H9 (cell line): ENCODE data around the gene IDH1. TPM values are rescaled to one million over a fixed set of nuclear protein-coding genes. Genes with fewer than 3 reads are reported as not detected.

Source experiments
- DNase-seq: peaks from one replicate; pipeline ENCODE4 v3.0.0-alpha.2; 2017
- H2AFZ ChIP-seq: one replicate; pipeline ENCODE4 v1.6.1; 2013; ENCODE audit warnings: mild to moderate bottlenecking, low read length, control low read depth, moderate library complexity
- H2AK5ac ChIP-seq: 2 replicates; pipeline ENCODE4 v1.6.1; 2013; ENCODE audit warnings: low read length, control low read depth, mixed read lengths; ENCODE audit not compliant: insufficient read length
- H2BK120ac ChIP-seq: one replicate; pipeline ENCODE4 v1.6.1; 2013; ENCODE audit warnings: low read depth, mild to moderate bottlenecking, low read length, control low read depth, inconsistent platforms; ENCODE audit not compliant: poor library complexity, severe bottlenecking
- H2BK12ac ChIP-seq: 2 replicates; pipeline ENCODE4 v1.6.1; 2013; ENCODE audit warnings: low read length, control low read depth, mixed read lengths, low read depth; ENCODE audit not compliant: insufficient read length
- H2BK15ac ChIP-seq: 2 replicates; pipeline ENCODE4 v1.6.1; 2013; ENCODE audit warnings: low read depth, low read length, control low read depth
- H2BK20ac ChIP-seq: one replicate; pipeline ENCODE4 v1.6.1; 2013; ENCODE audit warnings: low read depth, mild to moderate bottlenecking, low read length, control low read depth, inconsistent platforms; ENCODE audit not compliant: poor library complexity, severe bottlenecking
- H2BK5ac ChIP-seq: 2 replicates; pipeline ENCODE4 v1.6.1; 2013; ENCODE audit warnings: low read length, control low read depth, mixed read lengths; ENCODE audit not compliant: insufficient read length
- H3K14ac ChIP-seq: 2 replicates; pipeline ENCODE4 v1.6.1; 2013; ENCODE audit warnings: low read length, control low read depth; ENCODE audit not compliant: insufficient read depth
- H3K18ac ChIP-seq: 2 replicates; pipeline ENCODE4 v1.6.1; 2013; ENCODE audit warnings: low read depth, mild to moderate bottlenecking, mixed read lengths, low read length, control low read depth; ENCODE audit not compliant: insufficient read length
- H3K23ac ChIP-seq: 2 replicates; pipeline ENCODE4 v1.6.1; 2013; ENCODE audit warnings: low read length, control low read depth, mixed read lengths, low read depth; ENCODE audit not compliant: insufficient read length
- H3K23me2 ChIP-seq: 2 replicates; pipeline ENCODE4 v1.6.1; 2013; ENCODE audit warnings: low read depth, mild to moderate bottlenecking, mixed read lengths, low read length, control low read depth; ENCODE audit not compliant: insufficient read length, poor library complexity, severe bottlenecking
- H3K27ac ChIP-seq: 2 replicates; pipeline ENCODE4 v1.5.1; 2013; ENCODE audit warnings: low read length, control low read depth, mixed read lengths, low read depth; ENCODE audit not compliant: insufficient read length
- H3K27me3 ChIP-seq: 2 replicates; pipeline ENCODE4 v1.6.1; 2013; ENCODE audit warnings: low read length, control low read depth, inconsistent platforms; ENCODE audit not compliant: insufficient read depth
- H3K4ac ChIP-seq: 2 replicates; pipeline ENCODE4 v1.6.1; 2013; ENCODE audit warnings: low read depth, mild to moderate bottlenecking, control low read depth, inconsistent platforms, low read length, moderate library complexity
- H3K4me1 ChIP-seq: 2 replicates; pipeline ENCODE4 v1.6.1; 2013; ENCODE audit warnings: low read length, control low read depth, inconsistent platforms; ENCODE audit not compliant: insufficient read depth
- H3K4me2 ChIP-seq: 2 replicates; pipeline ENCODE4 v1.6.1; 2013; ENCODE audit warnings: low read length, control low read depth, mixed read lengths; ENCODE audit not compliant: insufficient read length, insufficient read depth
- H3K56ac ChIP-seq: 2 replicates; pipeline ENCODE4 v1.6.1; 2013; ENCODE audit warnings: low read depth, mild to moderate bottlenecking, mixed read lengths, low read length, control low read depth; ENCODE audit not compliant: insufficient read length
- H3K79me1 ChIP-seq: 2 replicates; pipeline ENCODE4 v1.6.1; 2013; ENCODE audit warnings: low read depth, mild to moderate bottlenecking, moderate library complexity, low read length, control low read depth, inconsistent platforms; ENCODE audit not compliant: insufficient read depth, poor library complexity, severe bottlenecking
- H3K79me2 ChIP-seq: 2 replicates; pipeline ENCODE4 v1.6.1; 2013; ENCODE audit warnings: low read length, control low read depth, inconsistent platforms; ENCODE audit not compliant: insufficient read depth
- H3K9ac ChIP-seq: 2 replicates; pipeline ENCODE4 v1.6.1; 2013; ENCODE audit warnings: low read length, control low read depth, mixed read lengths; ENCODE audit not compliant: insufficient read length; ENCODE audit errors: extremely low read depth
- H3K9me3 ChIP-seq: one replicate; pipeline ENCODE4 v1.6.1; 2013; ENCODE audit warnings: low read depth, low read length, inconsistent platforms; ENCODE audit not compliant: control insufficient read depth
- H3T11ph ChIP-seq: one replicate; pipeline ENCODE4 v1.6.1; 2013; ENCODE audit warnings: mild to moderate bottlenecking, low read length, control low read depth, inconsistent platforms
- H4K20me1 ChIP-seq: one replicate; pipeline ENCODE4 v1.6.1; 2013; ENCODE audit not compliant: control insufficient read depth, insufficient read length, insufficient read depth
- H4K5ac ChIP-seq: 2 replicates; pipeline ENCODE4 v1.6.1; 2013; ENCODE audit warnings: low read depth, mild to moderate bottlenecking, mixed read lengths, low read length, control low read depth; ENCODE audit not compliant: insufficient read length
- H4K8ac ChIP-seq: replicated peaks from 2 replicates; pipeline ENCODE4 v1.6.1; 2013; ENCODE audit warnings: low read length, control low read depth, mixed read lengths, low read depth; ENCODE audit not compliant: insufficient read length
- H4K91ac ChIP-seq: 2 replicates; pipeline ENCODE4 v1.6.1; 2013; ENCODE audit warnings: low read depth, mild to moderate bottlenecking, moderate library complexity, mixed read lengths, low read length, control low read depth; ENCODE audit not compliant: insufficient read length
- H3K27ac Mint-ChIP-seq, 3 experiments: 2 replicates in 2 of 3; 3 replicates in 1 of 3; pipeline ENCODE4 v1.8.0; 2020 to 2021; ENCODE audit warnings: mixed read lengths in 3 of 3, mild to moderate bottlenecking in 1 of 3, moderate library complexity in 1 of 3
- H3K27me3 Mint-ChIP-seq: 2 replicates; pipeline ENCODE4 v1.8.0; 2021; ENCODE audit warnings: low read depth, mild to moderate bottlenecking, moderate library complexity, mixed read lengths
- H3K36me3 Mint-ChIP-seq, 3 experiments: 2 replicates in 2 of 3; 3 replicates in 1 of 3; pipeline ENCODE4 v1.8.0; 2020 to 2021; ENCODE audit warnings: low read depth in 3 of 3, mixed read lengths in 3 of 3; ENCODE audit not compliant: insufficient read depth in 1 of 3
- H3K4me1 Mint-ChIP-seq, 2 experiments: 2 replicates each; pipeline ENCODE4 v1.8.0; 2020; ENCODE audit warnings: mixed read lengths in 2 of 2
- H3K4me3 Mint-ChIP-seq, 2 experiments: 2 replicates in 1 of 2; 3 replicates in 1 of 2; pipeline ENCODE4 v1.8.0; 2020 to 2021; ENCODE audit warnings: mild to moderate bottlenecking in 2 of 2, mixed read lengths in 2 of 2, moderate library complexity in 1 of 2
- H3K9me3 Mint-ChIP-seq, 2 experiments: 2 replicates in 1 of 2; 3 replicates in 1 of 2; pipeline ENCODE4 v1.8.0; 2020; ENCODE audit warnings: mild to moderate bottlenecking in 2 of 2, mixed read lengths in 2 of 2, moderate library complexity in 1 of 2
- CTCF ChIP-seq: fragments of 200-600 bp; sonication (generic); conservative IDR thresholded peaks from 3 replicates; pipeline ENCODE4 v1.8.0; 2021; ENCODE audit warnings: antibody characterized with exemption, mild to moderate bottlenecking
- WGBS: extraction: QIAGEN DNeasy Blood & Tissue Kit; methylation state at CpG from one replicate; pipeline ENCODE4 v1.1.7; 2013; ENCODE audit warnings: missing lambda C conversion rate, low lambda C conversion rate, mixed read lengths; ENCODE audit not compliant: insufficient read length; ENCODE audit errors: extremely low coverage; 5-methylcytosine and 5-hydroxymethylcytosine counted together
- total RNA-seq: library from RNA; stranded (reverse); gene quantifications from 2 replicates; pipeline ENCODE4 v1.2.1, GENCODE V29; 2021

IDH1 gene
- total RNA-seq, 1 experiment from 2014 or later: 234 TPM

GRCh38 chr2:208253600-208254117, 1.2 kb downstream of the IDH1 start:
- Histone ChIP-seq H3K18ac (no peak overlapping the region), H4K5ac (no peak overlapping the region), H2BK20ac (no peak overlapping the region), H3K56ac (no peak overlapping the region), H4K20me1 (no peaks in the 10 kb centered on the region), H4K8ac (no peak overlapping the region), H3K79me2 (peaks cover 11% of the 10 kb centered on the region; the same call in 1 of the 2 replicates), H3K4me2 (peak overlapping the region; percentile 79), H2AFZ (no peak overlapping the region), H3K79me1 (peaks cover 7% of the 10 kb centered on the region), H3K4ac (no peak overlapping the region), H3K14ac (no peak overlapping the region), H3K9me3 (no peaks in the 10 kb centered on the region), H3T11ph (no peak overlapping the region), H3K23me2 (peaks cover 6% of the 10 kb centered on the region), H2BK12ac (no peak overlapping the region), H3K23ac (no peak overlapping the region), H2BK120ac (no peak overlapping the region), H2BK15ac (no peak overlapping the region), H3K27ac (no peak overlapping the region), H3K9ac (peak overlapping the region; percentile 21), H2AK5ac (no peak overlapping the region), H4K91ac (no peak overlapping the region), H3K4me1 (peaks cover 2% of the 10 kb centered on the region; the same call in 1 of the 2 replicates), H2BK5ac (no peak overlapping the region), H3K27me3 (no peaks in the 10 kb centered on the region)
- no peaks in the 10 kb centered on the region for H3K9me3 Mint-ChIP-seq
- H3K27me3 Mint-ChIP-seq: no peaks in the 10 kb centered on the region
- peak overlapping the region; percentile 97 to 99 for H3K4me3 Mint-ChIP-seq
- H3K4me1 Mint-ChIP-seq: peaks cover 43 to 49% of the 10 kb centered on the region in 2 experiments
- no peak for TF ChIP-seq CTCF
- WGBS: no CpG with 5 or more reads among the region's 7 CpGs
- H3K36me3 Mint-ChIP-seq: peaks cover 36 to 51% (median 47%) of the 10 kb centered on the region in 3 experiments; a peak in 6 of 7 replicates
- DNase-seq: no peak
- H3K27ac Mint-ChIP-seq: peak overlapping the region; percentile 63 to 87 (median 85); a peak in 4 of 7 replicates
